Activated CD4-positive, alpha-beta T cell treated with anti-CD3 and anti-CD28 coated beads for 4 hours (primary cell): ENCODE results near the gene DHCR24.

Experiments
- DNase-seq, 2 donors: peaks; one replicate each; pipeline ENCODE4 v3.0.0-alpha.2; 2020

DHCR24 gene

DNA sequence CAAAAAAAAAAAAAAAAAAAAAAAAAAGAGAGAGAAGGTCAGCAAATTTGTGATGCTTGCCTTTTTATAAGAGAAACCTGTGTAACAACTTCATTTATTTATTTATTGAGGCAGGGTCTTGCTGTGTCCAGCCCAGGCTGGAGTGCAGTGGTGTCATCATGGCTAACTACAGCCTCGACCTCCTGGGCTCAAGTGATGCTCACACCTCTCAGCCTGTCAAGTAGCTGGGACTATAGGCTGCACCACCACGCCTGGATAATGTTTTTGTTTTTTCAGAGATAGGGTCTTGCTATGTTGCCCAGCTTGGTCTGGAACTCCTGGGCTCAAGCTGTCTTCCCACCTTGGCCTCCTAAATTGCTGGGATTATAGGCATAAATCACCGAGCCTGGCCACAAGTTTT lies 42.4 kb downstream of the DHCR24 start:
- no peak for DNase-seq

DNA sequence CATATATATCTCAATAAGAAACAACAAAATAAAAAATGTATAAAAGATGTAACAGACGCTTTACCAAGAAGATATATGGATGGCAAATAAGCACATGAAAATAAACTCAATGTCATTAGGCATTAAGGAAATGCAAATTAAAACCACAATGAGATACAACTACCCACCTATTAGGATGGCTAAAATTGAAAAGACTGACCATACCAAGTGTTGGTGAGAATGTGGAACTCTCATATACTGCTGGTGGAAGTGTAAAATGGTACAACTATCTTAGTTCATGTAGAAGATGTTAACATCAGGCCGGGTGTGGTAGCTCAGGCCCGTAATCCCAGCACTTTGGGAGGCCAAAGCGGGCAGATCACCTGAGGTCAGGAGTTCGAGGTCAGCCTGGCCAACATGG lies 43.5 kb downstream of the DHCR24 start:
- DNase-seq: no peak

DNA sequence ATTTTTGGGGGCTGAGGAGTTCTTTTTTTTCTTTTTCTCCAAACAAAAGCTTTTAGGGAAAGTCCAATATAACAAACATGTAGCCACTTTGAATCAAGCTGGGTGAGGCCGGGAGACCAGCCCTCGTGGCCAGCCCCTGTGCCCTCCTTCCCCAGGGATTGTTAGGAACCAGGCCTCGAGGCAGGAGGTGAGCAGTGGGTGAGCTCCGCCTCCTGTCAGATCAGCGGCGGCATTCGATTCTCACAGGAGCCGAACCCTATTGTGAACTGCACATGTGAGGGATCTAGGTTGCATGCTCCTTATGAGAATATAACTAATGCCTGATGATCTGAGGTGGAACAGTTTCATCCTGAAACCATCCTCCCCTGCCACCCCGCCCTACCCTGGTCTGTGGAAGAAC lies 44.0 kb downstream of the DHCR24 start:
- DNase-seq: no peak

DNA sequence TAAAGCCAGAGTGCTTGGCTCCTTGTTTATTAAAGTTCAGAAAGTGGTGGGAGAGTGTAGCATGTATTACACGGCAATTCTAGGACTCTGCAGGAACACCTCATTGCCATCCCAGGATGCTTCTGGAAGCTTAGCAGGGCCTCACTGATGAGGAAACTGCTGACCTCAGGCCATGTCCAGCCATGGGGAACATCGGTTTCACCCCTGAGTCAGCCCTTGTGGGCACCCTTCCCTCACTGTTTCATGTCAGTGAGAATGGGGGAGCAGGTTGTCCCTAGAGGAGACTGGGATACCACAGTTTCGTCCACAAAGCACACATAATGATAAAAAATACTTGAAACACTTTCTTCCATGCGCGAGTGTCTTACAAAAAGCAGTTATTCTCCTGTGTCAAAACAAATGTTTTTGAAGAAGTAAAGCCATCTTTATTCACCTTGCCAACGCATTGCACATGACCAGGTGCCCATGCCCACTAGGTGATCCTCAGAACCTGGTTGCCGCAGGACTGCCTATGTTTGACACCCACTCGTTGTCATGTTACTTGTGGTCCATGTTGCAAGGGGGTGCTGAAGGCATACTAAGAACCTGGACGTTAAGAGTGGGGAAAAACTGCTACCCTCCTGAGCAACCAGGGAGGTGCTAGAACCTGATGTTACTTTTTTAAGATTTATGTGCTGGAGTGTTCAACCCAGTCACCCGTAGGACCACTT lies 44.6 kb downstream of the DHCR24 start:
- no peak for DNase-seq

DNA sequence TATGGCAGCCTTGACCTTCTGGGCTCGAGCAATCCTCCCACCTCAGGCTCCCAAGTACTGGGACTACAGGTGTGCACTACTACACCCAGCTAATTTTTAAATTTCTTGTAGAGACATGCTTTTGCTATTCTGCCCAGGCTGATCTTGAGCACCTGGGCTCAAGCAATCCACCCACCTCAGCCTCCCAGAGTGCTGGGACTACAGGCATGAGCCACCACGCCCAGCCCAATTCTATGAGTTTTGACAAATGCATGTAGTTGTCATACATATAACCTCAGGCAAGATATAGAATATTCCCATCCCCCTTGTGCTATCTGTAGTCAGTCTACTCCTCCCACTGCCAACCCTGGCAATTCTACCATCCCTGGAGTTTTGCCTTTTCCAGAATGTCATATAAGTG lies 47.2 kb downstream of the DHCR24 start:
- no peak for DNase-seq

DNA sequence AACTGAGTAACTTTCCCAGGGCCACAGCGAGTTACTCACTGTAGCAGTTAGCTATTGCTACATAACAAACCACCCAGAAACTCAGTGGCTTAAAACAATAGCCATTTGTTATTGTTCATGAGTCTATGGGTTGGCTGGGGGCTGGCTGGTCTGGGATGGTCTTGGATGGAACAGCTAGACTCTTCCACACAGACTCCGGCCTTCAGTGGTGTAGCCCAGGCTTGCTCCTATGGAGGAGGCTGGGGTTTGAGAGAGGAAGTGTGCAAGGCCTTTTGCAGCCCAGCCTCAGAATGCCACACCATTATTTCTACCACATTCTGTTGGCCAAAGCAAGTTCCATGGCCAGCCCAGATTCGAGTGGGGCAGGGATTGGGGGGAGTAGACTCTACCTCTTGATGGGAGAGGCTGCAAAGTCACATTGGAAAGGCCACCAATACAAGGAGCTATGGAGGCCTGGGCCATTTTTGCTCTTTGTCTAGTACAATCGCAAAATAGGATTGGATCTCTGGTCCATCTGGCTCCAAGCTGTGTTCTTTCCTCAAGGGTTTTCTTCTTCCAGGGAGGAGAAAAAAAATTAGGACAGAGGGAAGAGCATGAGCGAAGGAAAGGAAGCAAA lies 48.3 kb downstream of the DHCR24 start:
- DNase-seq: no peak

DNA sequence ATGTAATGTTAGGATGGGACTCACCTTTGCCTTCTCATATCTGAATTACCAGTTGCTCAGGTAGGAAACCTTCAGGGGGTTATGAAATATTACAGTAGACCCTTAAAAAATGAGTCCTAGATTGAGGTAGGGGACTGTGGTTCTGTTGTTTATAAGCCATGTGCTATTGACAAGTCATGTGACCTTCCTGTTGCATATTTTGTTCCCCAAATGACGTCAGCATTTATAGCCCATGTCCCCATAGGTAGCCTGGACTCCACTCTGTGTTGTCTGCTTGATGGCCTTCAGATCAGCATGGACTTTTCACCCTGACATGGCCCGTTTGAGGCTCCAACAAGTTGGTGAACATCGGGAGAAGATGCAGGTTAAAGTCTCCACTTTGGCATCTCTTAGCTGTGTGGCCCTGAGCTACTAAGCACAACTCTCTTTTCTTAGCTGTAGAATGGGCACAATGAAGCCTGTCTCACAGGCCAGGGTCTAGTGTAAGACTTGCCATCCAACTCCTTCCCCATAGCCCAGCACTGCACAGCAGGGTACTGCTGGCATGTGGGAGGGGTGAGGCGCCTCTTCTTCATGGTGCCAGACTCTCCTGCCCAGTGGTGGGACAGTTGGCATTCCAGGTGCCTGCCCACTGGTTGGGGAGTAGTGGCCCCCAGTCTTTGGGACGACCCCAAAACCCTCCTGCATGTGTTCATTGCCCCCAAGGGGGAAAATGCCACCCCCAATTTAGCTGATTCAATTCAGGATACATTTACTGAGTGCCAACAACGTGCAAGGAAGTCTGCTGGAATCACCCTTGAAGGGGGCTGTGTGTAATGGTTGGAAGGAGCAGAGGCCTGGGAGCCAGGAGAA lies 49.8 kb downstream of the DHCR24 start:
- no peak for DNase-seq

DNA sequence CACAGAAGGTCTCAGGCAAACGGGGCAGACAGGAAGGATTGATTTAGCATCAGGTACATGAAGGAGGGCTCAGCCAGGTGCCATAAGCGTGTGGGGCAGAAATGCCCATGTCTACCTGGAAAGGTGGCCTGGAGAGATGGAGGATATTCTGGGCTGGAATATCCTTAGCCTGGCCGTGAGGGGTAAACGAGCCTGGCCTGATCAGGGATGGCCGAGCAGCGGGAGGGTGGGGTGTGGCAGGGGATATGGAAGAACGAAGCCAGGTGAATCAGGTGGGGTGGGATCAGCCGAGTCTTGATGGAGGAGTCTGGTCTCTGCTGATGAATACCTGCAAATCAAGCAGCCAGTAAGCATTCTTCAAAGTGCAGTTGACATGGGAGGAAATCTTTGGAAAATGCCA lies 50.4 kb downstream of the DHCR24 start:
- DNase-seq: no peak

DNA sequence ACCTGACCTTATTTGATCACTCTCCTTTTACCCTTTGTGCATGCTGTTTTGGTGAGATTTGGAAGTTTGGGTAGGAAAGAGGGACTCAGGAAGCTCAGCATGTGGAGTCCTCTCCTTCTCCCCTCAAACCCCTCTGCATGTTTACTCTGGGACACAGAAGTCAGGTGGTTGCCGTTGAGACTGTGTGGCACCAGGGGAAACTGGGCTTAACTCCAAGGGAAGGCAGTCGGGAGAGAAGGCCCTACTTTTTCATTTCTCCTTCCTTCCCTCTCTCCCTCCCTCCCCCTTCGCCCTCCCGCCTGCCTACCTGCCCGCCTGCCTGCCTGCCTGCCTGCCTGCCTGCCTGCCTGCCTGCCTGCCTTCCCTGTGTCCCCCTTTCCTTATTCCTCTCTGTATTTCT lies 51.0 kb downstream of the DHCR24 start:
- DNase-seq: no peak

DNA sequence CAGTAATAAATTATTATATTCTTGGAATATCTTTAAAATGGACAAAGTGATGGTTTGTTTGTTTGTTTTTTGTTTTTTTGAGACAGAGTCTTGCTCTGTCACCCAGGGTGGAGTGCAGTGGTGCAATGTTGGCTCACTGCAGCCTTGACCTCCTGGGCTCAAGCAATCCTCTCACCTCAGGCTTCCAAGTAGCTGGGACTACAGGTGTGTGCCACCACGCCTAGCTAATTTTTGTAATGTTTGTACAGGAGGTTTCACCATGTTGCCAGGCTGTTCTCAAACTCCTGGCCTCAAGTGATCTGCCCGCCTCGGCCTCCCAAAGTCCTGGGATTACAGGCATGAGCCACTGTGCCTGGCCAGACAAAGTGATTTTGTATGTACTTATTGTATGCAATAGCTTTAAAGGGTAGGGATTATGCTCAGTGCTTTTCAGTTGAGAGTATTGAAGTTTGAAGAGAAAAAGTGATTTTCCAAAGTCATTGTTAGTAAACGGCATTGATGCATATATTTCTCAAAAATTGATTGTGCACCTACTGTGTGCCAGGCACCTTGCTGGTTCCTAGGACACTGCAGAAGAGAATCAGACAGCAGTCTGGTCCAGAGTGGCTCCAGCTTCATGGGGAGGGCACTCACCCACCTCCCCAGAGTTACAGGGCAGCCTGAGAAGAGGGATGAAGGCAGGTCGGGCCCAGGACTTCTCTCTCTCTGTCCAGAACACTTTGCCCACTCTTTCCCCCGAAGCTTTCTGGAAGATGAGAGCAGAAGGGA lies 51.7 kb downstream of the DHCR24 start:
- DNase-seq: no peak

DNA sequence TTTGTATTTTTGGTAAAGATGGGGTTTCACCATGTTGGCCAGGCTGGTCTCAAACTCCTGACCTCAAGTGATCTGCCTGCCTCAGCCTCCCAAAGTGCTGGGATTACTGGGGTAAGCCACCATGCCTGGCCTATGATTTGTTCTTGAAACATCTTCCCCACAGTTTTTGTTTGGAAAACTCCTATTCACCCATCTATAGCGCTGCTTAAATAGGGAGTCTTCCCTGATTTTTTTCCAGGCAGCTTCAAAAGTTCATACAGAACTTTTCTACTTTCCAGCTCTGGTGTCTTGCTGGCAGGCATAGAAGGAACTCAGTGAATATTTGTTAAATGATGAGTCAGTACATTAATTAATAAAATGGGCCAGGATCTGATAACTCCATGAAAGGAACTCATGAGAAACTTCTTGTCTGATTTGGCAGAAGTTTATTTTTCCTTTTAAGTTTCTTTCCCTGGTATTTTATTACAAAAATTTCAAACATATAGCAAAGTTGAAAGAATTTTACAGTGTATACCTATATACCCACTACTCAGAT lies 52.9 kb downstream of the DHCR24 start:
- DNase-seq: no peak

DNA sequence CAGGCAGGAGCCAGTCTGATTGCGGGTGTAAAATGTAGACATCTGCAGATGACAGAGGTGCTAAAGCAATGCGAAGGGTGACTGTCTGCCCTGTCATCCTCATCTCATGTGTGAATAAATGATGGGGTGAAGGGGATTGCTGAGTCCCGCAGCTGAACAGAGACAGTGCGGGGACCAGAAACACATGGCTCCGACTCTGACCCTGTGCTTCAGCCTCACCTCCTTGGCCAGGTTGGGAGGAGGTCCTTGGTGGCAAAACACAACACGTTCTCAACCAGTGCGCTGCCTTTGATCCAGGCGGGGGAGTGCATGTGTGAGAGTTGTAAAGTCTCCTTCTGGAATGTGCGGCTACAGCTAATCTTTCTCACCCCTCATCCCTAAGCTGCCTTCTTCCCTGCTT lies 53.9 kb downstream of the DHCR24 start:
- DNase-seq: no peak

DNA sequence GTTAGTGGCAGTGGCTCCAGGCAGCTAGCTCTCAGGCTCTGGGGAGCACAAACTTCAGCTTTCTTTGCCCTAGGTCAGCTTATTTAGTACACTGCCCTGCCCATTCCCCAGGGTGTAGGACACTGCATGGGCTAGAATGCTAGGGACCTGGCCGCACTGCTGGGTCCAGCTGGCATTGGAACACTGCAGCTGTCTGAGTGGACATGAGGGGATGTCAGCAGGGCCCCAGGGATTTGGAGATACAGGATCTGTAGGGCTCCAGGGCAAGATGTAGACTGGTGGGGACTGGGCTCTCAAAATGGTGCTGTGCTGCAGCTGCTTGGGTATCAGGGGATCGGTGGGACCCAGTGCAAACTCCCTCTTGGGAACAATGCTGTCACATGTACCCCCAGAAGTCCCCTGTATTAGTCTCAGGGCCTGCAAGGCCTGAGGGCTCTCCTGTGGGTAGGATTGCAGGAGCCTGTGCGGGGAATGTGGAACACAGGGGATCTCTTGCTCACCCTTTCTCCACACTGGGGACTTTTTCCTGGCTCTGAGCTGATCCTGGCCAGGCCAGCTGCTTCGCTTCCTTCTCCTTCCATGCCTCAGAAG lies 60.7 kb downstream of the DHCR24 start:
- DNase-seq: no peak

DNA sequence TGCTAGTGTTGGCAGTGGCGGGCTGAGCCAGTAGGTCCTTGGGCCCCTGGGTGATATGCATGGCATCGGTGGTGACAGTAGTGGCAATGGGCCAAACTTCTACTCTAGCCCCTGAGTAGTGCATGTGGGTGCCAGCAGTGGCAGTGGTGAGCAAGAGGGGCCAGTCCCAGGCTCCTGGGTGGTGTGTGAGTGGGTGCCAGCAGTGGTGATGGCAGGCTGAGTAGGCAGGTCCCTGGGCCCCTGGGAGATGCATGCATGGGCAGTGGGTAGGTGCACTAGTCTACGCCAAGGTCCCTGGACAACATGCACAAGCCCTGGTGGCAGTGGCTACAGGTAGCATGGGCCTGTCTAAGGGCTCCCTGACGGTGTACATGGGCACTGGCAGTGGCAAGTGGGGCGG lies 61.3 kb downstream of the DHCR24 start:
- DNase-seq: no peak

DNA sequence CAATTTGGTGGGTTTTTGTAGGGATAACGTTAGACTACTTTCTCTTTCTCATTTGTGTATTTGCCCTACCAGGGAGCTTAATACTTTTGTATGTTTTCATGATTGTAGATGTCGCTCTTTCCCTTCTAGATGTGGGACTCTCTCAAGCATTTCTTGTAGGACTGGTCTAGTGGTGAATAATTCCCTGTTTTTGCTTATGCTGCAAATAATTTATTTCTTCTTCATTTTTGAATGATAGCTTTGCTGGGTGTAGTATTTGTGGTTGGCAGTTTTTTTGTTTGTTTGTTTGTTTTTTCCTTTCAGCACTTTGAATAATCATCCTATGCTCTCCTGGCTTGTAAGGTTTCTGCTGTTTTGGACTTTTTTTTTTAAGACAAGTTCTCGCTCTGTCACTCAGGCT lies 63.3 kb downstream of the DHCR24 start:
- DNase-seq: no peak

DNA sequence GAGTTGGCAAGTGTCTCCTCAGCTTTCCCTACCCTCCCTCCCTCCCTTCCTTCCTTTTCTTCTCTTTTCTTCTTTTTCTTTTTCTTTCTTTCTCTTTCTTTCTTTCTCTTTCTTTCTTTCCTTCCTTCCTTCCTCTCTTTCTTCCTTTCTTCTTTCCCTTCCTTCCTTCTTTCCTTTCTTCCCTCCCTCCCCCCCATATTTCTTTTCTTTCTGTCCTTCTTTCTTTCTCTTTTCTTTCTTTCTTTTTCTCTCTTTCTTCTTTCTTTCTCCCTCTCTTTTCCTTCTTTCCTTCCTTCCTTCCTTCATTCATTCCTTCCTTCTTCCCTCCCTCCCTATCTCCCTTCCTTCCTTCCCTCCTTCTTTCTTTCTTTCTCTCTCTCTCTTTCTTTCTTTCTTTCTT lies 67.3 kb downstream of the DHCR24 start:
- no peak for DNase-seq

DNA sequence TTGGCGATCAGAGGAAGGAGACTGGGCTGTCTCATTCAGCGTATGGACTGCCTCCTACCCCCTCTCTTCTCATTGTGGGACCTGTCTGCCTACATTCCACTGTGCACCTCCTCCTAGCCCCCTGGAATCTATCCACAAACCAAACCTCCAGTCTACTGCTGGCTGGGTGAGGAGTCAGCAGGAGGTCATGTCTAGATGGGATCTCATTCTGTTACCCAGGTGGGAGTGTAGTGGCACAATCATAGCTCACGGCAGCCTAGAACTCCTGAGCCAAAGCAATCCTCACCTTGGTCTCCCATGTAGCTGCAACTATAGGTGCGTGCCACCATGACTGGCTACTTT lies 67.8 kb downstream of the DHCR24 start:
- DNase-seq: no peak

DNA sequence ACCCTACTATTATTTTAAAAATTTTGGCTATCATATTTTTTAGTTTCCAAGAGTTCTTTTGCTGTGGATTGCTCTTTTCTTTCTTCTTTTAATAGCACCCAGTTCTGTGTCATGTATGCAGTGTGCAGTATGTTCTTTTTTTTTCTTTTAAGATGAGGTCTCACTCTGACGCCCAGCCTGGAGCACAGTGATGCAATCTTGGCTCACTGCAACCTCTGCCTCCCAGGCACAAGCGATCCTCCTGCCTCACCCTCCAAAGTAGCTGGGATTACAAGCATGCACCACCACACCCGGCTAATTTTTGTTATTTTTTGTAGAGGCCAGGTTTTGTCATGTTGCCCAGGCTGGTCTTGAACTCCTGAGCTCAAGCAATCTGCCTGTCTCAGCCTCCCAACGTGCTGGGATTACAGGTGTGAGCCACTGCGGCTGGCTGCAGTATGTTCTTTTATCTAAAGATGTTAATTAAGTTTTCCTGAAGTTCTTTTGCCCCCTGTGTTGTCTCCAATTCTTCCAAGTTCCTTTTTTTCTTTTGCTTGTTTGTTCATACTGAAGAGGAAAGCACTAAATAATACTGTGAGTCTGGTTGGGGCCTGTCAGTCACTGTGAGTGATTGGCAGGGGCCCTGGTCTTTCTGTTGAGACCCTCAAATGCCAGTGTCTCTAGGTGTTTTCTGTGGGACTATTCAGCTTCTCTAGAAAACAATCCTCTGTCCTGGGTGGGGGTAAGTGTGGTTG lies 68.4 kb downstream of the DHCR24 start:
- no peak for DNase-seq

DNA sequence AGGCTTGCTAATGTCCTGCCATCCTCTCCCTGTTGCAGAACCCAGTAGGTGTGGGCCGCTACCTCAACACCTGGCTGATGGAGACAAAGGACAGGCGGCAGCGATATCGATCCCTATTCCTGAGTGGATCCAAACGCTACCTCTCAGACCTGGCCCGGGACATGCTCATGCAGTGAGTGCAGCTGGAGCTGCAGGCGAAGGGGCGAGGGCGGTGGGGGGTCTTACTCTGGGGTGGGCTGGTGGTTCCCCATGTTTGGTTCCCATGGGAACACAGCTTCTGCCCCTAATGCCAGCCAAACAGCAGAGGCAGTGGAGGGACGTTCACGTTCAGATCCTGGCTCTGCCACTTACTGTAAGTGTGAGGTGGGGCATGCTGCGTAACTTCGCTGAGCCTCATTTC lies 70.0 kb downstream of the DHCR24 start:
- no peak for DNase-seq

DNA sequence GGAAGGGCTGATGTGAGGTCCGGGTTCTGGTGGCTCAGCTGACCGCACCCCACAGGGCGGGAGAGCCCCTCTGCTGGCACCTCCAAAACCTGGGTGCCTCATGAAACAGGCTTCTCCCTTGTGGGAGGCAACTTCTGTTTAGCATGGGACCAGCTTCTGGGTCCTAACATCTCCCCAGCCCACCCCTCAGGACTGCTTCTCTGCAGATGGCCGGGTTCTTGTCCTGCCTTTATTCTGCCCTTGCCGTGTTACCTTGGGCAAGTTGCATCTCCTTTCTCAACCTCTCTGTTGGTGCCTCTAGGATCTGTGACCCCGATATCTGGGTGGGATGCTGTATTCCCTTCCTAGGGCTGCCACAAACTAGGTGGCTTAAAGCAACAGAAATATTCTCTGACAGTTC lies 70.9 kb downstream of the DHCR24 start:
- no peak for DNase-seq

DNA sequence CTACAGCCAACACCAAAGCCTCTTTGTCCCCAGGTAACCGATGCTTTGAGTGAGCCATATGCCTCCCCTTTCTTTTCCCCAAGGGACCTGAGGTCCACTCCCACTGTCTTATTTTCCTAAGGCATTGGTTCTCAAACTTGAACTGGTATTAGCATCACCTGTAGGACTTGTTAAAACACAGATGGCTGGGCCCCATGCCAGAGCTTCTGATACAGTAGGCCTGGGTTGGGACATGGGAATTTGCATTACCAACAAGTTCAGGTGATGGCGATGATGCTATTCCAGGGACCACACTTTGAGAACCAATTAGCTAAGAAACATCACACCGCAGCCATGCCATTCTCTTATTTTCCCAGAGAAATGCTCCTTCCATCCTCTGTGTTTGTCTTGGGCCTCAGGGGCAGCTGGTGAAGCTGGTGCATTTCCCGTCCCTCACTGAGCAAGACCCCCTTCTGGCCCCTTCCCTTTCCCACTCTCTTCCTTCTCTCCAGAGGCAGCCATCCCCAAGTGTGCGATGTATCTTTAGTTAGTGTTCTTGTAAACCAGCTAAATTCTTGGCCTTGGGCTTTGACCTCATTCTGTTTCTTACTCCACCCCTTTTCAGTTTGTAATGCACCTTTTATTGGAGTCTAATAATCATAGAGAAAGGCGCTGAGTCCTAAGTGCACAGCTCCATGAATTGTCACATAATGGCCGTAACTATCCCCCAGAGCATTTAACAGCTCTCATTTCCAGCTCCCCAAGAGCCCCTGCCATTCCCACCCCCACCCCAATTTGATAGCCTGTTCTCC lies 71.7 kb downstream of the DHCR24 start:
- no peak for DNase-seq
